ENCODE measurements around the gene KMT2C. TPM values are rescaled to one million over a fixed set of nuclear protein-coding genes. Genes with fewer than 3 reads are reported as not detected.

KMT2C gene
- polyA plus RNA-seq, 1 donor from 2014 or later = 29.8 TPM

DNA sequence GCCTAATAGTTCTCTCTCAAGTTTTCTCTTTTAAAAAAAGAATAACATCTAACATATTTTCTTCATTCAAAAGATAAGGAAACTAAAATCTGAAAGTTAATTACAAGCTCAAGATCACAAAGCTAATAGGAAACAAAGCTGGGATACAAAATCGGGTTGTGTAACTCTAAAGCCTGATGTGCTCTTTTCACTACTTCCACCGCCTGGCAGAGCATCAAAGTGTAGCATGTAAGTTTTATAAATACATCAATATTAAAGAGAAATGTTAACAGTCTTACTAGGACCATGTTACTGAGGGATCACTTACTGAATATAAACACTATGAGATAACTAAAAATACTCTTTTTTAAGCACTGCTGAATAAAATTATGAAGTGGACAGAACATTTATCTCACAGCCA lies 97.2 kb downstream of the KMT2C start:
- no peak overlapping the region for H3K4me3 ChIP-seq (ENCODE audit: low read length)
- no peaks in the 10 kb centered on the region for H3F3A ChIP-seq (ENCODE audit: insufficient read depth, low read length, poor library complexity, severe bottlenecking)
- H3K27me3 ChIP-seq (ENCODE audit: insufficient read depth, low read depth, low read length) = no peaks in the 10 kb centered on the region
- H3K4me2 ChIP-seq (ENCODE audit: low read length) = no peak overlapping the region
- H2AFZ ChIP-seq (ENCODE audit: low read depth, low read length) = no peak overlapping the region
- peaks cover 73% of the 10 kb centered on the region for H3K79me2 ChIP-seq (replicated peaks; ENCODE audit: insufficient read depth, low read length)
- H3K9me2 ChIP-seq (ENCODE audit: insufficient read depth, low read length) = no peaks in the 10 kb centered on the region
- H3K36me3 ChIP-seq (ENCODE audit: insufficient read depth, low read length) = no peaks in the 10 kb centered on the region
- no peaks in the 10 kb centered on the region for H3K9me3 ChIP-seq (ENCODE audit: low read length)
- H3K9ac ChIP-seq (ENCODE audit: low read length) = no peak overlapping the region
- TF ChIP-seq, protein P1, sequence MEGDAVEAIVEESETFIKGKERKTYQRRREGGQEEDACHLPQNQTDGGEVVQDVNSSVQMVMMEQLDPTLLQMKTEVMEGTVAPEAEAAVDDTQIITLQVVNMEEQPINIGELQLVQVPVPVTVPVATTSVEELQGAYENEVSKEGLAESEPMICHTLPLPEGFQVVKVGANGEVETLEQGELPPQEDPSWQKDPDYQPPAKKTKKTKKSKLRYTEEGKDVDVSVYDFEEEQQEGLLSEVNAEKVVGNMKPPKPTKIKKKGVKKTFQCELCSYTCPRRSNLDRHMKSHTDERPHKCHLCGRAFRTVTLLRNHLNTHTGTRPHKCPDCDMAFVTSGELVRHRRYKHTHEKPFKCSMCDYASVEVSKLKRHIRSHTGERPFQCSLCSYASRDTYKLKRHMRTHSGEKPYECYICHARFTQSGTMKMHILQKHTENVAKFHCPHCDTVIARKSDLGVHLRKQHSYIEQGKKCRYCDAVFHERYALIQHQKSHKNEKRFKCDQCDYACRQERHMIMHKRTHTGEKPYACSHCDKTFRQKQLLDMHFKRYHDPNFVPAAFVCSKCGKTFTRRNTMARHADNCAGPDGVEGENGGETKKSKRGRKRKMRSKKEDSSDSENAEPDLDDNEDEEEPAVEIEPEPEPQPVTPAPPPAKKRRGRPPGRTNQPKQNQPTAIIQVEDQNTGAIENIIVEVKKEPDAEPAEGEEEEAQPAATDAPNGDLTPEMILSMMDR (IDR thresholded peaks at IDR 0.05; ENCODE audit: poor library complexity, severe bottlenecking) = no peak
- no peak overlapping the region for H3K27ac ChIP-seq (ENCODE audit: low read length)
- H4K20me1 ChIP-seq (ENCODE audit: insufficient read depth) = peaks cover 5% of the 10 kb centered on the region

DNA sequence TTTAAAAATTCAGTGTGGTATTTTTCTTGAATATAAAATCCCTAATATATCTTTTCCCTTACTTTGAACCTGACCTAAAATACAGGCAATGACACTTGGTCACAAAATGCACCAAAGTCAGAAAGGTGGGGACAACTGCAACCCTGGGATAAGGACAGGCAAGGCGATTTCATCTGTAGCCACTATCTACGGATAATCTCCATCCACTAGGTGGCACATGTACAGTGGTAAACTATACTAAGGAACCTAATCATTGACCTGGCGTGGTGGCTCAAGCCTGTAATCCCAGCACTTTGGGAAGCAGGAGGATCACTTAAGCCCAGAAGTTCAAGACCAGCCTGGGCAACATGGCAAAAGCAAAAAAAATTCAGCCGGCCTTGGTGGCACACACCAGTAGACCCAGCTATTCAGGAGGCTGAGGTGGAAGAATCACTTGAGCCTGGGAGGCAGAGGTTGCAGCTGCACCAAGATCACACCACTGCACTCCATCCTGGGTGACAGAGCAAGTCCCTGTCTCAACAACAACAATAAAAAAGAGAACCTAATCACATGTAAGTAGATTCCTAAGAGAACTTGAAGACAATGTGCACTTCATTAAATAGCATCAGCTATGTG lies 98.9 kb downstream of the KMT2C start:
- no peak overlapping the region for H3K27ac ChIP-seq (ENCODE audit: low read length)
- no peaks in the 10 kb centered on the region for H3K9me3 ChIP-seq (ENCODE audit: low read length)
- H3K9ac ChIP-seq (ENCODE audit: low read length) = no peak overlapping the region
- no peak overlapping the region for H3K4me3 ChIP-seq (ENCODE audit: low read length)
- no peaks in the 10 kb centered on the region for H3K36me3 ChIP-seq (ENCODE audit: insufficient read depth, low read length)
- peaks cover 72% of the 10 kb centered on the region for H3K79me2 ChIP-seq (replicated peaks; ENCODE audit: insufficient read depth, low read length)
- TF ChIP-seq, protein P2, sequence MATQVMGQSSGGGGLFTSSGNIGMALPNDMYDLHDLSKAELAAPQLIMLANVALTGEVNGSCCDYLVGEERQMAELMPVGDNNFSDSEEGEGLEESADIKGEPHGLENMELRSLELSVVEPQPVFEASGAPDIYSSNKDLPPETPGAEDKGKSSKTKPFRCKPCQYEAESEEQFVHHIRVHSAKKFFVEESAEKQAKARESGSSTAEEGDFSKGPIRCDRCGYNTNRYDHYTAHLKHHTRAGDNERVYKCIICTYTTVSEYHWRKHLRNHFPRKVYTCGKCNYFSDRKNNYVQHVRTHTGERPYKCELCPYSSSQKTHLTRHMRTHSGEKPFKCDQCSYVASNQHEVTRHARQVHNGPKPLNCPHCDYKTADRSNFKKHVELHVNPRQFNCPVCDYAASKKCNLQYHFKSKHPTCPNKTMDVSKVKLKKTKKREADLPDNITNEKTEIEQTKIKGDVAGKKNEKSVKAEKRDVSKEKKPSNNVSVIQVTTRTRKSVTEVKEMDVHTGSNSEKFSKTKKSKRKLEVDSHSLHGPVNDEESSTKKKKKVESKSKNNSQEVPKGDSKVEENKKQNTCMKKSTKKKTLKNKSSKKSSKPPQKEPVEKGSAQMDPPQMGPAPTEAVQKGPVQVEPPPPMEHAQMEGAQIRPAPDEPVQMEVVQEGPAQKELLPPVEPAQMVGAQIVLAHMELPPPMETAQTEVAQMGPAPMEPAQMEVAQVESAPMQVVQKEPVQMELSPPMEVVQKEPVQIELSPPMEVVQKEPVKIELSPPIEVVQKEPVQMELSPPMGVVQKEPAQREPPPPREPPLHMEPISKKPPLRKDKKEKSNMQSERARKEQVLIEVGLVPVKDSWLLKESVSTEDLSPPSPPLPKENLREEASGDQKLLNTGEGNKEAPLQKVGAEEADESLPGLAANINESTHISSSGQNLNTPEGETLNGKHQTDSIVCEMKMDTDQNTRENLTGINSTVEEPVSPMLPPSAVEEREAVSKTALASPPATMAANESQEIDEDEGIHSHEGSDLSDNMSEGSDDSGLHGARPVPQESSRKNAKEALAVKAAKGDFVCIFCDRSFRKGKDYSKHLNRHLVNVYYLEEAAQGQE (IDR thresholded peaks at IDR 0.05; ENCODE audit: borderline replicate concordance) = no peak
- peak; percentile 54 for TF ChIP-seq SMC3 (conservative IDR thresholded peaks at IDR 0.05; ENCODE audit: poor library complexity)
- no peak for TF ChIP-seq TAF1 (IDR thresholded peaks at IDR 0.05; ENCODE audit: low read depth)
- no peak for TF ChIP-seq POLR2AphosphoS5 (IDR thresholded peaks at IDR 0.05)
- no peak for TF ChIP-seq EZH2 (IDR thresholded peaks at IDR 0.05; ENCODE audit: borderline replicate concordance, insufficient read depth, low read length, poor library complexity, severe bottlenecking)
- no peak for TF ChIP-seq MXI1 (conservative IDR thresholded peaks at IDR 0.05; ENCODE audit: poor library complexity, severe bottlenecking)
- TF ChIP-seq RAD21 (conservative IDR thresholded peaks at IDR 0.05) = peak; percentile 34
- TF ChIP-seq, protein P1 (IDR thresholded peaks at IDR 0.05; ENCODE audit: poor library complexity, severe bottlenecking) = peak; percentile 55
- TF ChIP-seq EP300 (conservative IDR thresholded peaks at IDR 0.05; ENCODE audit: poor library complexity, severe bottlenecking) = no peak
- no peaks in the 10 kb centered on the region for H3K27me3 ChIP-seq (ENCODE audit: insufficient read depth, low read depth, low read length)
- peaks cover 5% of the 10 kb centered on the region for H4K20me1 ChIP-seq (ENCODE audit: insufficient read depth)
- no peaks in the 10 kb centered on the region for H3F3A ChIP-seq (ENCODE audit: insufficient read depth, low read length, poor library complexity, severe bottlenecking)
- H3K4me2 ChIP-seq (ENCODE audit: low read length) = no peak overlapping the region
- H2AFZ ChIP-seq (ENCODE audit: low read depth, low read length) = no peak overlapping the region
- no peaks in the 10 kb centered on the region for H3K9me2 ChIP-seq (ENCODE audit: insufficient read depth, low read length)
